Spleen (tissue), 11 donors: ENCODE results near the gene PRR11. TPM values are rescaled to one million over a fixed set of nuclear protein-coding genes. Genes with fewer than 3 reads are reported as not detected.

Experiments
- DNase-seq: peaks from one replicate; pipeline ENCODE4 v3.0.0-alpha.2; 2020
- H3K27ac ChIP-seq, 8 donors: fragments of 200-600 bp; sonication (generic) in 7 of 8; 1 replicate in 4 of 8; 2 replicates in 4 of 8; pipeline versions ENCODE4 v1.5.0 to v1.8.0; 2016 to 2021; ENCODE audit warnings: inconsistent platforms in 4 of 8, mild to moderate bottlenecking in 4 of 8, moderate library complexity in 1 of 8
- H3K27me3 ChIP-seq, 7 donors: fragments of 200-600 bp; sonication (generic) in 6 of 7; replicated peaks in 1 of 7; 1 replicate in 4 of 7; 2 replicates in 3 of 7; pipeline versions ENCODE4 v1.5.0 to v1.8.0; 2016 to 2021; ENCODE audit warnings: inconsistent platforms in 3 of 7, mild to moderate bottlenecking in 1 of 7
- H3K36me3 ChIP-seq, 6 donors: fragments of 200-600 bp; sonication (generic) in 5 of 6; 1 replicate in 4 of 6; 2 replicates in 2 of 6; pipeline versions ENCODE4 v1.5.0 to v1.8.0; 2016 to 2021; ENCODE audit warnings: inconsistent platforms in 2 of 6
- H3K4me1 ChIP-seq, 6 donors: fragments of 200-600 bp; sonication (generic) in 5 of 6; 1 replicate in 3 of 6; 2 replicates in 3 of 6; pipeline versions ENCODE4 v1.5.0 to v1.8.0; 2016 to 2021; ENCODE audit warnings: inconsistent platforms in 3 of 6
- H3K4me3 ChIP-seq, 8 donors: fragments of 200-600 bp; sonication (generic) in 7 of 8; 1 replicate in 4 of 8; 2 replicates in 4 of 8; pipeline versions ENCODE4 v1.5.0 to v1.8.0; 2016 to 2021; ENCODE audit warnings: inconsistent platforms in 4 of 8, mild to moderate bottlenecking in 4 of 8, moderate library complexity in 2 of 8
- H3K9me3 ChIP-seq, 8 donors: fragments of 200-600 bp; sonication (generic) in 7 of 8; 1 replicate in 4 of 8; 2 replicates in 4 of 8; pipeline versions ENCODE4 v1.5.0 to v1.8.0; 2016 to 2021; ENCODE audit warnings: inconsistent platforms in 4 of 8
- POLR2A ChIP-seq, 3 donors: fragments of 450-650 bp; IDR thresholded peaks; one replicate each; pipeline ENCODE4 v1.5.1; 2017; ENCODE audit warnings: antibody characterized with exemption in 3 of 3, mild to moderate bottlenecking in 1 of 3
- POLR2AphosphoS5 ChIP-seq, 3 donors: sonication (generic); formaldehyde crosslinking; IDR thresholded peaks; one replicate each; pipeline ENCODE4 v1.5.1; 2017; ENCODE audit warnings: antibody characterized with exemption in 3 of 3
- WGBS, 5 donors: extraction: QIAGEN DNeasy Blood & Tissue Kit in 3 of 5; methylation state at CpG; one replicate each; pipeline versions ENCODE4 v1.1.5 to v1.1.7; 2013 to 2018; 5-methylcytosine and 5-hydroxymethylcytosine counted together
- intact Hi-C: fragments of 100-400 bp; cut with DNase I; formaldehyde crosslinking; loops from one replicate; pipeline ENCODE4 v1.15.0; 2023; ENCODE audit warnings: low total_unique reads
- polyA plus RNA-seq, 3 donors: library from polyadenylated mRNA; stranded (reverse); fragments of 200-250 nt; gene quantifications; one replicate each; pipeline ENCODE4 v1.2.1, GENCODE V29; 2013
- total RNA-seq, 7 donors: library from RNA; depleted of rRNA in 3 of 7; stranded (reverse); fragments of >200 nt in 3 of 7; fragmentation: NEBNext Ultra II Directional in 4 of 7; extraction: Animal tissue kit (Norgen Biotek cat#: 25700) in 4 of 7; gene quantifications; one replicate each; pipeline versions ENCODE4 v1.1.0 to v1.2.1, GENCODE V29; 2016 to 2021
- TF ChIP-seq, protein P1 (sequence below), 11 experiments: fragments of 200-600 bp in 7 of 11; fragments of 450-650 bp in 4 of 11; sonication (generic) in 4 of 11; IDR thresholded peaks in 8 of 11; conservative IDR thresholded peaks in 3 of 11; 1 replicate in 7 of 11; 2 replicates in 4 of 11; pipeline versions ENCODE4 v1.4.0 to v1.8.0; 2016 to 2021; ENCODE audit warnings: antibody characterized with exemption in 11 of 11, inconsistent platforms in 4 of 11, mild to moderate bottlenecking in 1 of 11
- donor health status: healthy with polysubstance abuse.
- donor health status: DM: no; HTN: no; CAD: no; lungs with moderate emphysema.
- donor health status: DM: no; HTN: no; CAD: no.
- donor health status: Bipolar disorder and iron deficiency.
- donor health status: healthy.
- donor health status: DM: no; HTN: no; CAD: no.
- donor health status: DM: yes; HTN: yes; CAD: no.

Gene PRR11
- total and polyA plus RNA-seq, 10 donors, result 0.61 to 15.3 (median 5.1) TPM

DNA sequence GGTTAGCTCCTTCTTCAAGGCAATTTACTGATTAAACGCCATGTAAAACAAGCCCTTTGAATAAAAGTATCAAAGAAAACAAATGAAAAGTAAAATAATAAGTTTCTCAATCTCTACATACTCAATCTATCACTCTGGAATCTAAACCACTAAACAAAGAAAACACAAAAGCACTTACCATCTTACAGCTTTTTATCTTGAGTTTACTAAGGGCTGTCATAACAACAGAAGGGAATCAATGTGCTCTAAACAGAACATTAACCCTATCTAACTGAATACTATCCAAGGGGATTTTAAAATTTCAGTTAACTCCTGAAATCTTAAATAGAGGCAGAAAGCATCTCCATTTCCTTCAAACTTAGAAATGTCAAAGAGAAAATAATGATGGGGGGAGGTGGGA, 4.0 kb upstream of the PRR11 start:
- intact Hi-C loops, result no loop called here
- 85 to 98% (median 89%) methylated on average over 1 of the region's 1 CpG for WGBS, 5 donors

GRCh38 chr17:59152925-59153324, 2.6 kb upstream of the PRR11 start:
- H3K9me3 ChIP-seq, result no peaks in the 10 kb centered on the region
- 58 to 74% (median 73%) methylated on average over 1 of the region's 1 CpG for WGBS, 5 donors
- H3K36me3 ChIP-seq, result no peaks in the 10 kb centered on the region
- H3K4me3 ChIP-seq, result peak overlapping the region in 1 of 8 donors; percentile 100
- H3K27me3 ChIP-seq, result no peaks in the 10 kb centered on the region
- H3K27ac ChIP-seq, result peak overlapping the region in 1 of 8 donors; percentile 83
- H3K4me1 ChIP-seq, result peaks cover 0 to 66% (median 41%) of the 10 kb centered on the region in 6 donors
- intact Hi-C loops, result no loop called here
- TF ChIP-seq POLR2A (IDR thresholded peaks at IDR 0.05), result no peak
- no peak for TF ChIP-seq POLR2AphosphoS5 (IDR thresholded peaks at IDR 0.05)
- TF ChIP-seq, protein P1, sequence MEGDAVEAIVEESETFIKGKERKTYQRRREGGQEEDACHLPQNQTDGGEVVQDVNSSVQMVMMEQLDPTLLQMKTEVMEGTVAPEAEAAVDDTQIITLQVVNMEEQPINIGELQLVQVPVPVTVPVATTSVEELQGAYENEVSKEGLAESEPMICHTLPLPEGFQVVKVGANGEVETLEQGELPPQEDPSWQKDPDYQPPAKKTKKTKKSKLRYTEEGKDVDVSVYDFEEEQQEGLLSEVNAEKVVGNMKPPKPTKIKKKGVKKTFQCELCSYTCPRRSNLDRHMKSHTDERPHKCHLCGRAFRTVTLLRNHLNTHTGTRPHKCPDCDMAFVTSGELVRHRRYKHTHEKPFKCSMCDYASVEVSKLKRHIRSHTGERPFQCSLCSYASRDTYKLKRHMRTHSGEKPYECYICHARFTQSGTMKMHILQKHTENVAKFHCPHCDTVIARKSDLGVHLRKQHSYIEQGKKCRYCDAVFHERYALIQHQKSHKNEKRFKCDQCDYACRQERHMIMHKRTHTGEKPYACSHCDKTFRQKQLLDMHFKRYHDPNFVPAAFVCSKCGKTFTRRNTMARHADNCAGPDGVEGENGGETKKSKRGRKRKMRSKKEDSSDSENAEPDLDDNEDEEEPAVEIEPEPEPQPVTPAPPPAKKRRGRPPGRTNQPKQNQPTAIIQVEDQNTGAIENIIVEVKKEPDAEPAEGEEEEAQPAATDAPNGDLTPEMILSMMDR (IDR thresholded peaks at IDR 0.05 in 8 of 11, conservative IDR thresholded peaks at IDR 0.05 in 3 of 11), result no peak
- no peak for DNase-seq

More for the DNA sequence above, 4.0 kb upstream of the PRR11 start:
- no peak for DNase-seq
- no peak for TF ChIP-seq POLR2A (IDR thresholded peaks at IDR 0.05)
- no peak for TF ChIP-seq POLR2AphosphoS5 (IDR thresholded peaks at IDR 0.05)
- TF ChIP-seq, protein P1 (IDR thresholded peaks at IDR 0.05 in 8 of 11, conservative IDR thresholded peaks at IDR 0.05 in 3 of 11), result no peak
- H3K27ac ChIP-seq, result no peak overlapping the region
- peaks cover 0 to 52% (median 36%) of the 10 kb centered on the region in 6 donors for H3K4me1 ChIP-seq
- H3K9me3 ChIP-seq, result no peaks in the 10 kb centered on the region
- no peak overlapping the region for H3K4me3 ChIP-seq
- no peaks in the 10 kb centered on the region for H3K27me3 ChIP-seq
- no peaks in the 10 kb centered on the region for H3K36me3 ChIP-seq

DNA sequence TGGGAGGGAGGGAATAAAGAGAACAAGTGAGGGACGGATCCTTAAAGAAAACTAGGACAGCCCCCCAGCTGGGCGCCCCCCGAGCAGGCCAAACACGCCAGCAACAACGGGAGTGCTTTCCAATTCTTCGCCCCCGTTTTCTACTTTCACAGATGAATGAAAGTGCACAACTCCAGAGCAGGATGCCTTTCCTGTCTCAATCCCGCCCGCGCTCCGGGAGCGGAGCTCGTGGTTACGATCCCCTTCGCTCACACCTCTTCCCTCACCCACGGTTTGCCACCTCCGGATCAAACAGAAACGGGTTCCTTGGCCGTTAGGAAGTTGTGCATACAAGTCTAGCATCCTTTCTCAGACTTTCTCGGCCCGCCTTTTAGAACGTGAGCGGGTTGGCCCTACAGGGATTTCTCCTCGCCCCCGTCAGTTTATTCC, 1.2 kb upstream of the PRR11 start:
- H3K27me3 ChIP-seq, result no peaks in the 10 kb centered on the region
- WGBS, 5 donors, result 0 to 1% (median 1%) methylated on average over 25 of the region's 25 CpGs
- H3K4me3 ChIP-seq, result peak overlapping the region; percentile 67 to 100 (median 96)
- peaks cover 0 to 74% (median 41%) of the 10 kb centered on the region in 6 donors for H3K4me1 ChIP-seq
- H3K36me3 ChIP-seq, result no peaks in the 10 kb centered on the region
- H3K27ac ChIP-seq, result peak overlapping the region; percentile 22 to 90 (median 84)
- intact Hi-C loops, result no loop called here
- H3K9me3 ChIP-seq, result no peaks in the 10 kb centered on the region
- DNase-seq, result peak; percentile 86
- TF ChIP-seq POLR2AphosphoS5 (IDR thresholded peaks at IDR 0.05), result no peak
- no peak for TF ChIP-seq POLR2A (IDR thresholded peaks at IDR 0.05)
- TF ChIP-seq, protein P1 (IDR thresholded peaks at IDR 0.05 in 8 of 11, conservative IDR thresholded peaks at IDR 0.05 in 3 of 11), result no peak

DNA sequence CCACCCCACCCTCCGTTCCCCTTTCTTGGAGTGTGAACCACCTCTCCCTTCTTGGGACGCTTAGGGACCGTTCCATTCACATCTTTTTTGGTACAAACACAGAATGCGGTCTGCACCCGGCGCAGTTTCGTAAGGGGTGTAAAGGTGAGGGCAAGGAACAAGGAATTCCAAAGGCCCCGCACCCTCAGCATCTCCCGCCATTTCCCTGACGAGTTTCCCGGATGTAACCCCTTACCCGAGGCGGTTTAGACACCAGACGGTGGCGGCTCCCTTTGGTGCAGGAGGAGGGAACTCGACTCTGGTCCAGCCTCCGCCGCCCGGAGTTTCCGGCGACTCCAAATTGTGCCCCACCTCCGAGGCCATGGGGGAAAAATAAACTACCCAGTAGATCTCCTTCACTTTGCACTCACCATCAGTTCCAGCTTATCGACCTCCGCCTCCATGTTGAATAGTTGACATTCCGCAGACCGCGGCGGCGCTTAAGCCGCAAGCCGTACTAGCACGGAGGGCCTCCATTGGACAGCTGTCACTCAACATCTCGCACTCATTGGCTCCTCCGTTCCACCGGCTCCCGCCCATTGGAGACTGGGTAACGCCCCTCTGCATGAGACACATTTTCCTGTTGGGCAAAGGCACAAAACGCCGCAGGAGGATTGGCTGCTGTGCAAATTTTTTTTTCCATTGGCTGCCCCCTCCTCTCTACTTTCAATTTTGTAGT, 666 bp upstream of the PRR11 start, which contains the start of gene SKA2:
Gene SKA2, minus strand, starts transcription at position 466 of the 718 bp plus-strand sequence. Its CDS starts 23 bp downstream, at position 443.
- peak; percentile 96 for DNase-seq
- Histone ChIP-seq H3K9me3 (no peaks in the 10 kb centered on the region), H3K27me3 (no peaks in the 10 kb centered on the region), H3K36me3 (no peaks in the 10 kb centered on the region), H3K4me1 (peaks cover 0 to 80% (median 41%) of the 10 kb centered on the region in 6 donors), H3K27ac (peak within 1 kb of the TSS; percentile 22 to 90 (median 84)), H3K4me3 (peak within 1 kb of the TSS; percentile 67 to 100 (median 96))
- 0 to 1% (median 0%) methylated on average over 37 to 39 of the region's 39 CpGs for WGBS, 5 donors
- intact Hi-C loops, result no loop called here
- TF ChIP-seq POLR2AphosphoS5 (IDR thresholded peaks at IDR 0.05) (peak; percentile 37 to 80 (median 75)), POLR2A (IDR thresholded peaks at IDR 0.05) (no peak)
- TF ChIP-seq, protein P1 (IDR thresholded peaks at IDR 0.05 in 8 of 11, conservative IDR thresholded peaks at IDR 0.05 in 3 of 11), result peak in 1 of 11 experiments; percentile 31
